ENCODE data around the gene TAPT1. TPM values are rescaled to one million over a fixed set of nuclear protein-coding genes. Genes with fewer than 3 reads are reported as not detected.

Gene TAPT1
- total RNA-seq, 6 experiments from 2014 or later: 10.8 to 57.3 (median 40.1) TPM

- intact Hi-C loops (cut with DNase I): loop anchor here in 1 of 2 donors (10.0 kb wide), 2 partner anchors 58 to 182 kb away; no protein-coding TSS in a partner anchor
- DNase-seq: no peak
- Histone ChIP-seq H3K4me1 (peaks cover 0 to 5% (median 0%) of the 10 kb centered on the region in 4 donors), H3K36me3 (no peaks in the 10 kb centered on the region), H3K27me3 (no peaks in the 10 kb centered on the region), H3K27ac (no peak overlapping the region), H3K9me3 (no peaks in the 10 kb centered on the region), H3K4me3 (no peak overlapping the region)
- ATAC-seq: no peak
- no peak for TF ChIP-seq POLR2A (IDR thresholded peaks at IDR 0.05)
- TF ChIP-seq CTCF (IDR thresholded peaks at IDR 0.05): no peak
- 42% methylated on average over 2 of the region's 2 CpGs for WGBS (ENCODE audit: insufficient coverage, low coverage, low lambda C conversion rate, missing lambda C conversion rate)
Measured at GRCh38 chr4:16206848-16207247, 19.4 kb downstream of the TAPT1 start.

GRCh38 chr4:16206301-16206700 lies 20.0 kb downstream of the TAPT1 start:
- no peak for ATAC-seq
- intact Hi-C loops (cut with DNase I): loop anchor here in 1 of 2 donors (10.0 kb wide), 2 partner anchors 58 to 182 kb away; no protein-coding TSS in a partner anchor

GRCh38 chr4:16205298-16206164 lies 20.7 kb downstream of the TAPT1 start:
- Histone ChIP-seq H3K36me3 (no peaks in the 10 kb centered on the region), H3K27me3 (no peaks in the 10 kb centered on the region), H3K27ac (no peak overlapping the region), H3K4me3 (no peak overlapping the region), H3K9me3 (no peaks in the 10 kb centered on the region), H3K4me1 (peaks cover 0 to 5% (median 0%) of the 10 kb centered on the region in 4 donors)
- ATAC-seq: peak; percentile 70 to 81 (median 78)
- TF ChIP-seq CTCF (IDR thresholded peaks at IDR 0.05) (peak; percentile 45 to 63 (median 54)), POLR2A (IDR thresholded peaks at IDR 0.05) (no peak)
- intact Hi-C loops (cut with DNase I): loop anchor here in 1 of 2 donors (10.0 kb wide), 2 partner anchors 59 to 181 kb away; no protein-coding TSS in a partner anchor
- no peak for DNase-seq
- 63% methylated on average over 7 of the region's 7 CpGs for WGBS (ENCODE audit: insufficient coverage, low coverage, low lambda C conversion rate, missing lambda C conversion rate)

More at GRCh38 chr4:16206301-16206700, 20.0 kb downstream of the TAPT1 start:
- H3K4me3 ChIP-seq: no peak overlapping the region
- no peaks in the 10 kb centered on the region for H3K9me3 ChIP-seq
- H3K27me3 ChIP-seq: no peaks in the 10 kb centered on the region
- no peak for DNase-seq
- TF ChIP-seq POLR2A (IDR thresholded peaks at IDR 0.05) (no peak), CTCF (IDR thresholded peaks at IDR 0.05) (no peak)
- 80% methylated on average over 5 of the region's 5 CpGs for WGBS (ENCODE audit: insufficient coverage, low coverage, low lambda C conversion rate, missing lambda C conversion rate)
- H3K27ac ChIP-seq: no peak overlapping the region
- no peaks in the 10 kb centered on the region for H3K36me3 ChIP-seq
- peaks cover 0 to 5% (median 0%) of the 10 kb centered on the region in 4 donors for H3K4me1 ChIP-seq

GRCh38 chr4:16204505-16204904 lies 21.8 kb downstream of the TAPT1 start:
- no peak for DNase-seq
- no peaks in the 10 kb centered on the region for H3K36me3 ChIP-seq
- H3K9me3 ChIP-seq: no peaks in the 10 kb centered on the region
- ATAC-seq: peak in 1 of 4 donors; percentile 54
- intact Hi-C loops (cut with DNase I): loop anchor here in 1 of 2 donors (10.0 kb wide), 2 partner anchors 60 to 180 kb away; no protein-coding TSS in a partner anchor
- no peak overlapping the region for H3K27ac ChIP-seq
- TF ChIP-seq POLR2A (IDR thresholded peaks at IDR 0.05) (no peak), CTCF (IDR thresholded peaks at IDR 0.05) (no peak)
- H3K4me1 ChIP-seq: peaks cover 0 to 5% (median 0%) of the 10 kb centered on the region in 4 donors
- no peaks in the 10 kb centered on the region for H3K27me3 ChIP-seq
- WGBS (ENCODE audit: insufficient coverage, low coverage, low lambda C conversion rate, missing lambda C conversion rate): 84% methylated on average over 3 of the region's 3 CpGs
- no peak overlapping the region for H3K4me3 ChIP-seq
